Type B pancreatic cell (in vitro differentiated cells): Measurements from ENCODE around the gene TYR. TPM values are rescaled to one million over a fixed set of nuclear protein-coding genes. Genes with fewer than 3 reads are reported as not detected.
"Not testable (repeated sequence)": the region's sequence is repeated elsewhere in the genome, so short reads cannot be mapped to it uniquely, and the experiment has no call there.

Source experiments
- DNase-seq: peaks from one replicate; pipeline ENCODE4 v3.0.0; 2021; ENCODE audit warnings: mixed read lengths; ENCODE audit not compliant: unreplicated experiment; ENCODE audit errors: extremely low spot score
- H3K27ac Mint-ChIP-seq: 2 replicates; pipeline ENCODE4 v1.8.0; 2021; ENCODE audit warnings: mild to moderate bottlenecking, mixed read lengths
- H3K27me3 Mint-ChIP-seq: 2 replicates; pipeline ENCODE4 v1.8.0; 2021; ENCODE audit warnings: mixed read lengths
- H3K36me3 Mint-ChIP-seq: 2 replicates; pipeline ENCODE4 v1.8.0; 2021; ENCODE audit warnings: mixed read lengths
- H3K4me1 Mint-ChIP-seq: one replicate; pipeline ENCODE4 v1.8.0; 2021; ENCODE audit warnings: mixed read lengths; ENCODE audit not compliant: unreplicated experiment
- H3K4me3 Mint-ChIP-seq: 2 replicates; pipeline ENCODE4 v1.8.0; 2021; ENCODE audit warnings: mild to moderate bottlenecking, mixed read lengths
- H3K9me3 Mint-ChIP-seq: 2 replicates; pipeline ENCODE4 v1.8.0; 2021; ENCODE audit warnings: mixed read lengths
- total RNA-seq: library from RNA; stranded (reverse); gene quantifications from 2 replicates; pipeline ENCODE4 v1.2.1, GENCODE V29; 2021; ENCODE audit warnings: low replicate concordance
- TF ChIP-seq, protein P1 (sequence below): fragments of 200-600 bp; sonication (generic); conservative IDR thresholded peaks from 2 replicates; pipeline ENCODE4 v1.5.0; 2021; ENCODE audit warnings: antibody characterized with exemption, mild to moderate bottlenecking

Gene TYR
- total RNA-seq, 1 donor from 2014 or later, result 6.2 TPM

DNA sequence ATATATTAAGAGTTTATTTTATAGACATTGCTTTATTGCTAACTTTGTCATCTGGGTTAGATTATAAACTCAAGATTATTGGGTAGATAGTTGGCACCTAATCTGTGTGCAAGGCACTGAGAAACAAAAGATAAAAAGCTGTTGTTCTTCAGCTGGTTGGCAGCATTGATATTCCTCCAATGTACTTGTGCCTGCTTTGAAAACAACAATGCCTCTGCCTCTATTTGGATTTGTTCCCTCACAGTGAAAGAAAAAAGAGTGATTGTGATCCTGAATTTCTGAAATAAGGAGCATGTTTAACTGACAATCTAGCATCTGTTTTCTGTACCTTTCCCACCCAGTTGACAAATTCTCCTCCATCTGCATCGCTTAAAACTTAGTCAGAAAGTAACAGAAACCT, 98.3 kb downstream of the TYR start:
- H3K36me3 Mint-ChIP-seq, result no peaks in the 10 kb centered on the region
- TF ChIP-seq, protein P1, sequence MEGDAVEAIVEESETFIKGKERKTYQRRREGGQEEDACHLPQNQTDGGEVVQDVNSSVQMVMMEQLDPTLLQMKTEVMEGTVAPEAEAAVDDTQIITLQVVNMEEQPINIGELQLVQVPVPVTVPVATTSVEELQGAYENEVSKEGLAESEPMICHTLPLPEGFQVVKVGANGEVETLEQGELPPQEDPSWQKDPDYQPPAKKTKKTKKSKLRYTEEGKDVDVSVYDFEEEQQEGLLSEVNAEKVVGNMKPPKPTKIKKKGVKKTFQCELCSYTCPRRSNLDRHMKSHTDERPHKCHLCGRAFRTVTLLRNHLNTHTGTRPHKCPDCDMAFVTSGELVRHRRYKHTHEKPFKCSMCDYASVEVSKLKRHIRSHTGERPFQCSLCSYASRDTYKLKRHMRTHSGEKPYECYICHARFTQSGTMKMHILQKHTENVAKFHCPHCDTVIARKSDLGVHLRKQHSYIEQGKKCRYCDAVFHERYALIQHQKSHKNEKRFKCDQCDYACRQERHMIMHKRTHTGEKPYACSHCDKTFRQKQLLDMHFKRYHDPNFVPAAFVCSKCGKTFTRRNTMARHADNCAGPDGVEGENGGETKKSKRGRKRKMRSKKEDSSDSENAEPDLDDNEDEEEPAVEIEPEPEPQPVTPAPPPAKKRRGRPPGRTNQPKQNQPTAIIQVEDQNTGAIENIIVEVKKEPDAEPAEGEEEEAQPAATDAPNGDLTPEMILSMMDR, result no peak
- no peaks in the 10 kb centered on the region for H3K9me3 Mint-ChIP-seq
- H3K4me1 Mint-ChIP-seq, result no peaks in the 10 kb centered on the region
- H3K27ac Mint-ChIP-seq, result no peak overlapping the region
- no peak overlapping the region for H3K4me3 Mint-ChIP-seq
- no peak for DNase-seq
- H3K27me3 Mint-ChIP-seq, result no peaks in the 10 kb centered on the region

DNA sequence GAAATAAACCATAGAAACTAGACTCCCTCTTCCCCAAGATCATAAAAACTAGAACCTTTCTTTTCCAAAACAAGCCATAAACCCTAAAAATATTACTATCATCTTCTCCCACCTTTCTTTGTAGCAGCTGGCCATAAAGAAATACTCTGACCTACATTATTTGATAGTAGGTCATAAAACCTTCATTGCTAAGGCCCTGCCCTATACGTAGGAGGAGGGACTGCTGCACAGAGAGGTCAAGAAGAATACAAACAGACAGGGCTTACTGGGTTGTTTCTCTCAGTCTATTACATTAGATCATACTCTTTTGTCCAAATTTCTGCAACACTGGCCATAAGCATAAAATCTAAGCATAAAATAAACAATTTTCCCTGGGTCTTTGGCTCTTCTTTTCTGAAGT, 101.5 kb downstream of the TYR start:
- Mint-ChIP-seq H3K27ac (no peak overlapping the region), H3K4me3 (no peak overlapping the region), H3K9me3 (no peaks in the 10 kb centered on the region), H3K36me3 (no peaks in the 10 kb centered on the region), H3K4me1 (no peaks in the 10 kb centered on the region), H3K27me3 (no peaks in the 10 kb centered on the region)
- TF ChIP-seq, protein P1, result no peak
- DNase-seq, result no peak

GRCh38 chr11:89281032-89281677, 103.5 kb downstream of the TYR start:
- H3K27me3 Mint-ChIP-seq, H3K9me3 Mint-ChIP-seq, DNase-seq, H3K27ac Mint-ChIP-seq, H3K4me1 Mint-ChIP-seq, H3K36me3 Mint-ChIP-seq, H3K4me3 Mint-ChIP-seq: not testable (repeated sequence)

DNA sequence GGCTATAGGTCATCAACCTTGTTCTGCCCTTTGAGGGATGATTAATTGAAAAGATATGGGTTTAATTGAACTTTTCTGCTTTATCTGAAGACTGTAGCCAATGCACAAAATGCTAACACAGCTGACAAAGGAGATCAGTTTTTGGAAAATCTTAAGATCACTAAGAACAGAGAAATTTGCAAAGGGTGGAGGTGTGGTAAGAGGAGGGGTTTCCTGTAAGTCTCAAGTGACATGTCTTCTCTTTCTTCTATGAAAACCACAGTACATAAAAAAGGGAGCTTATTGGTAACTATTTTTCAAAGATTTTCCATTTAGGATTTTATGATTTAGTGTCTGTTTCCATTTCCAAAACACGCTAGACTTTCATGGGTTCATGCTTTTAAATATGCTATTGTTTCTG, 108.9 kb downstream of the TYR start:
- not testable (repeated sequence) for H3K4me1 Mint-ChIP-seq, H3K36me3 Mint-ChIP-seq, H3K9me3 Mint-ChIP-seq, H3K4me3 Mint-ChIP-seq, DNase-seq, H3K27me3 Mint-ChIP-seq, H3K27ac Mint-ChIP-seq

- DNase-seq, H3K27me3 Mint-ChIP-seq, H3K4me1 Mint-ChIP-seq, H3K27ac Mint-ChIP-seq, H3K36me3 Mint-ChIP-seq, H3K4me3 Mint-ChIP-seq, H3K9me3 Mint-ChIP-seq: not testable (repeated sequence)
Observed at GRCh38 chr11:89288004-89288403, 110.3 kb downstream of the TYR start.

- no peak for DNase-seq
- Mint-ChIP-seq H3K4me1 (peaks cover 4% of the 10 kb centered on the region), H3K9me3 (no peaks in the 10 kb centered on the region), H3K27me3 (peaks cover 6% of the 10 kb centered on the region), H3K4me3 (peak overlapping the region; percentile 46), H3K27ac (no peak overlapping the region), H3K36me3 (no peaks in the 10 kb centered on the region)
- TF ChIP-seq, protein P1, result no peak
Observed at GRCh38 chr11:89293965-89294679, 116.4 kb downstream of the TYR start.

- H3K9me3 Mint-ChIP-seq, DNase-seq, H3K27me3 Mint-ChIP-seq, H3K4me1 Mint-ChIP-seq, H3K36me3 Mint-ChIP-seq, H3K27ac Mint-ChIP-seq, H3K4me3 Mint-ChIP-seq: not testable (repeated sequence)
Observed at GRCh38 chr11:89295023-89295422, 117.3 kb downstream of the TYR start.

DNA sequence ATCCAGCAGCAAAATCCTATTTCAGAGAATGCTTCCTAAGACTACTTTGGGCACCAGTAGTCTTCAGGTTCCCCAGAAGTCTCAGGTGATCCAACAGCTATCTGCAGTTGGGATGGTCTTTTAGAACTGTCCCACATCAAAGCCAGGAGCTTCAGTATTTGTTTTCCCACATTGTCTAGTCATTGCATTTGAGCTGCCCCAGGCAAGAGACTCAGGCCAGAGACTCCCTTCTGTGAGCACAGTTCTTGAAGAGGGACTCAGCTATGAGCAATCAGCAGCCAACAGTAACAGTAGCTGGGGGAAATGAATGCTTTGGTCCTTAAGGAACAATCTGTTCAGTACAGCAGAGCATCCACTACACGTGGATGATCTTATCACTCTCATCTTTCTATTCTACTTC, 125.4 kb downstream of the TYR start:
- DNase-seq, H3K4me3 Mint-ChIP-seq, H3K4me1 Mint-ChIP-seq, H3K27ac Mint-ChIP-seq, H3K9me3 Mint-ChIP-seq, H3K27me3 Mint-ChIP-seq, H3K36me3 Mint-ChIP-seq: not testable (repeated sequence)

DNA sequence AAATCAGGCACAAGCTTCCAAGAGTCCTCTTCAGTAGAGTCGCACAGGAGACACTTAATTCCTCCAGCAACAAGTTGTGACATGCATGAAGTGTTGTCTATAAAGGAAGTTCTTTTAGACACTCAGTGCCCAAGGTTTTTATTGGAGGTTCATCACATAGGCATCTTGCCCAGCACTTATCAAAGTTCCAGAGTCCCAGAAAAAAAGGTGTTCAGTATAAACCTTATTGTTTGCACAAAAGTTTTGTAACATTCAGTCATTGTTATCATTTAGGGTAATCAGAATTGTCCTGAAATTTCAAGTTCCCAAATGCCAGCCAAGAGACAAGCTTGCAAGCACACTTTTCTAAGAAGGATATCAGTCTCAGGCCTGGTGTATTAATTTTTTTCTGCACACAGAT, 130.6 kb downstream of the TYR start:
- not testable (repeated sequence) for H3K4me3 Mint-ChIP-seq, H3K36me3 Mint-ChIP-seq, DNase-seq, H3K4me1 Mint-ChIP-seq, H3K9me3 Mint-ChIP-seq, H3K27me3 Mint-ChIP-seq, H3K27ac Mint-ChIP-seq

- not testable (repeated sequence) for H3K27me3 Mint-ChIP-seq, H3K36me3 Mint-ChIP-seq, H3K4me3 Mint-ChIP-seq, H3K27ac Mint-ChIP-seq, DNase-seq, H3K9me3 Mint-ChIP-seq, H3K4me1 Mint-ChIP-seq
Observed at GRCh38 chr11:89309321-89309985, 131.8 kb downstream of the TYR start.

DNA sequence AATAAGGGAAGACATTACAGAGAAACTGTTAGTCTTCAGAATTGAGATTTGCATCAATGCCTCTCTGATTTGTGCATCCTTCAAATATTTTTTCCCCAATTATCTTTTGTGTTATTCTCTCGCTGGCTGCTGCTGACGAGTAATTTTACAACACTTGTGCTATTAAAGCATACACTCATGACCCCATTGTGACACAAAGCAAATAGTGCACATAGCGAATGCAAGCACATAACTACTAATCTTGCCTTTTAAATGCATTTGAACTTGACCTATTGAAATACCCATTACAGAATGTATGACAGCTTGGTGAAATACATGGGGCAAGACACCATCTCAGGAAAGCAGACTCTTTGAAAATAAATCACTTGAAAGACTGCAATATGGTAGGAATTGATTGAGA, 132.9 kb downstream of the TYR start:
- DNase-seq, H3K4me3 Mint-ChIP-seq, H3K4me1 Mint-ChIP-seq, H3K36me3 Mint-ChIP-seq, H3K27ac Mint-ChIP-seq, H3K27me3 Mint-ChIP-seq, H3K9me3 Mint-ChIP-seq: not testable (repeated sequence)
